ENCODE results near the gene SLC35E4. TPM values are rescaled to one million over a fixed set of nuclear protein-coding genes. Genes with fewer than 3 reads are reported as not detected.
A peak's percentile ranks its signal among the peaks of the same experiment; 100 is the strongest.
"Not testable (repeated sequence)": the region's sequence is repeated elsewhere in the genome, so short reads cannot be mapped to it uniquely, and the experiment has no call there.

SLC35E4 gene
- total and polyA plus RNA-seq, 2 donors (not counting 1 experiment from before 2014, with no cell fraction given), result 0.39 to 3.4 TPM

- H3K27me3 ChIP-seq (replicated peaks in 1 of 4; ENCODE audit: control extremely low read depth in 1 of 4, control insufficient read depth in 3 of 4, insufficient read depth in 4 of 4, low read length in 3 of 4), result peaks cover 0 to 2% (median under 1%) of the 10 kb centered on the region in 4 experiments
- H3K9ac ChIP-seq (ENCODE audit: low read length), result peak within 1 kb of the TSS; percentile 89
- H3K4me1 Mint-ChIP-seq, result no peaks in the 10 kb centered on the region
- peak within 1 kb of the TSS; percentile 92 for H3K4me2 ChIP-seq (replicated peaks; ENCODE audit: low read depth, low read length, poor library complexity, severe bottlenecking)
- ATAC-seq (ENCODE audit: low read depth) (peak; percentile 94), DNase-seq (peak; percentile 99)
- peak within 1 kb of the TSS; percentile 81 to 95 (median 91) for H3K4me3 ChIP-seq (ENCODE audit: control extremely low read depth in 1 of 5, extremely low read depth in 1 of 5, insufficient read depth in 1 of 5, low read depth in 2 of 5, low read length in 4 of 5)
- H4K20me1 ChIP-seq (ENCODE audit: control insufficient read depth, insufficient read depth, low read length, poor library complexity, severe bottlenecking), result peaks cover 23% of the 10 kb centered on the region
- no peak within 1 kb of the TSS for H3K27ac Mint-ChIP-seq
- peaks cover 3% of the 10 kb centered on the region for H3K27me3 Mint-ChIP-seq
- intact Hi-C loops (cut with micrococcal nuclease), result loop anchor here (1.0 to 10.0 kb wide), 12 partner anchors 16 to 1881 kb away; partner anchors contain the start of genes CASTOR1, DEPDC5, DUSP18 and FBXO7
- no peak within 1 kb of the TSS for H3K4me3 Mint-ChIP-seq
- H3K79me2 ChIP-seq (ENCODE audit: control insufficient read depth, insufficient read depth, low read length), result peaks cover 24% of the 10 kb centered on the region
- H3K9me3 ChIP-seq (ENCODE audit: control extremely low read depth in 1 of 3, control insufficient read depth in 2 of 3, insufficient read depth in 1 of 3, low read length in 2 of 3), result no peaks in the 10 kb centered on the region
- under 1% methylated on average over 39 of the region's 49 CpGs for WGBS (ENCODE audit: insufficient coverage)
- CTCF ChIA-PET, result interaction anchor here (0.8 to 1.3 kb wide), 3 partner anchors 164 to 331 kb away, joined by 3 read pairs; partner anchors contain the start of gene RNF215
- TF ChIP-seq CTCF (IDR thresholded peaks at IDR 0.05), result no peak
- TF ChIP-seq EZH2 (IDR thresholded peaks at IDR 0.05; ENCODE audit: borderline replicate concordance, insufficient read depth, low read depth, low read length, poor library complexity, severe bottlenecking), result no peak
- peak within 1 kb of the TSS; percentile 78 for H2AFZ ChIP-seq (ENCODE audit: insufficient read depth, low read depth, low read length, poor library complexity, severe bottlenecking)
- H3K27ac ChIP-seq (ENCODE audit: low read length in 2 of 2), result peak within 1 kb of the TSS; percentile 95 to 98
- peaks cover 2 to 26% of the 10 kb centered on the region in 2 experiments for H3K36me3 ChIP-seq (replicated peaks in 1 of 2; ENCODE audit: control extremely low read depth in 1 of 2, control insufficient read depth in 1 of 2, extremely low read depth in 1 of 2, insufficient read depth in 2 of 2, low read length in 1 of 2)
- POLR2A ChIA-PET, result interaction anchor here (0.5 to 1.3 kb wide), 4 partner anchors 15 to 90 kb away, joined by 3 to 4 read pairs (median 3); partner anchors contain the start of genes SLC35E4 and TCN2
- no peaks in the 10 kb centered on the region for H3K9me3 Mint-ChIP-seq (ENCODE audit: insufficient read depth)
- peaks cover 14 to 22% of the 10 kb centered on the region in 2 donors for H3K4me1 ChIP-seq (ENCODE audit: control insufficient read depth in 2 of 2, insufficient read depth in 2 of 2, low read length in 2 of 2)
Measured at GRCh38 chr22:30591588-30592359, 43.8 kb upstream of the SLC35E4 start, which contains the start of gene PES1. Gene PES1 (minus strand): TSS chr22:30591910. CDS start chr22:30591833, 77 bp downstream.

- H3K4me1 Mint-ChIP-seq; DNase-seq; H3K27me3 Mint-ChIP-seq; H3K27me3 ChIP-seq (replicated peaks in 1 of 4; ENCODE audit: control extremely low read depth in 1 of 4, control insufficient read depth in 3 of 4, insufficient read depth in 4 of 4, low read length in 3 of 4); H3K27ac Mint-ChIP-seq; ATAC-seq (ENCODE audit: low read depth); H3K9me3 Mint-ChIP-seq (ENCODE audit: insufficient read depth); H3K9me3 ChIP-seq (ENCODE audit: control extremely low read depth in 1 of 3, control insufficient read depth in 2 of 3, insufficient read depth in 1 of 3, low read length in 2 of 3); H2AFZ ChIP-seq (ENCODE audit: insufficient read depth, low read depth, low read length, poor library complexity, severe bottlenecking); H3K4me3 Mint-ChIP-seq: not testable (repeated sequence)
- peak overlapping the region; percentile 92 for H3K4me2 ChIP-seq (replicated peaks; ENCODE audit: low read depth, low read length, poor library complexity, severe bottlenecking)
- peak overlapping the region in 1 of 5 experiments; percentile 91 for H3K4me3 ChIP-seq (ENCODE audit: control extremely low read depth in 1 of 5, extremely low read depth in 1 of 5, insufficient read depth in 1 of 5, low read depth in 2 of 5, low read length in 4 of 5)
- peaks cover 14 to 22% of the 10 kb centered on the region in 2 donors for H3K4me1 ChIP-seq (ENCODE audit: control insufficient read depth in 2 of 2, insufficient read depth in 2 of 2, low read length in 2 of 2)
- H3K9ac ChIP-seq (ENCODE audit: low read length), result peak overlapping the region; percentile 89
- H3K79me2 ChIP-seq (ENCODE audit: control insufficient read depth, insufficient read depth, low read length), result peaks cover 24% of the 10 kb centered on the region
- ChIA-PET POLR2A (interaction anchor here (0.6 kb wide), 1 partner anchor 31 kb away, joined by 3 read pairs; no protein-coding TSS in a partner anchor), CTCF (interaction anchor here (1.3 kb wide), 1 partner anchor 10 kb away, joined by 3 read pairs; no protein-coding TSS in a partner anchor)
- WGBS (ENCODE audit: insufficient coverage), result 38% methylated on average over 18 of the region's 18 CpGs
- H3K36me3 ChIP-seq (replicated peaks in 1 of 2; ENCODE audit: control extremely low read depth in 1 of 2, control insufficient read depth in 1 of 2, extremely low read depth in 1 of 2, insufficient read depth in 2 of 2, low read length in 1 of 2), result peaks cover 2 to 21% of the 10 kb centered on the region in 2 experiments
- peaks cover 23% of the 10 kb centered on the region for H4K20me1 ChIP-seq (ENCODE audit: control insufficient read depth, insufficient read depth, low read length, poor library complexity, severe bottlenecking)
- peak overlapping the region; percentile 95 to 98 for H3K27ac ChIP-seq (ENCODE audit: low read length in 2 of 2)
- intact Hi-C loops (cut with micrococcal nuclease), result loop anchor here (1.0 to 10.0 kb wide), 12 partner anchors 15 to 1880 kb away; partner anchors contain the start of genes CASTOR1, DEPDC5, DUSP18 and FBXO7
Measured at GRCh38 chr22:30592360-30592713, 43.2 kb upstream of the SLC35E4 start.
